SK-N-SH treated with all-trans-retinoic acid at 6 μM for 48 hours (cell line): ENCODE measurements around the gene ARFRP1.

Experiments
- BACH2 ChIP-seq: fragments of 250-450 bp; sonication (Bioruptor Pico); IDR thresholded peaks from 2 replicates; pipeline ENCODE4 v1.9.0; 2021; ENCODE audit warnings: mild to moderate bottlenecking, borderline replicate concordance
- GLIS3 ChIP-seq: fragments of 250-450 bp; sonication (Bioruptor Pico); IDR thresholded peaks from 2 replicates; pipeline ENCODE4 v1.5.0; 2020; ENCODE audit warnings: mild to moderate bottlenecking, moderate library complexity
- RARB ChIP-seq: fragments of 250-450 bp; sonication (Bioruptor Pico); IDR thresholded peaks from 2 replicates; pipeline ENCODE4 v1.8.0; 2021; ENCODE audit warnings: mild to moderate bottlenecking, moderate library complexity
- SNAI2 ChIP-seq: fragments of 250-450 bp; sonication (Bioruptor Pico); IDR thresholded peaks from 2 replicates; pipeline ENCODE4 v1.5.0; 2020; ENCODE audit warnings: mild to moderate bottlenecking, moderate library complexity

GRCh38 chr20:63680857-63681608 lies 26.7 kb downstream of the ARFRP1 start:
- TF ChIP-seq RARB (CRISPR knock-in tag) (no peak), BACH2 (no peak), SNAI2 (no peak), GLIS3 (no peak)
